ENCODE measurements around the gene SFMBT2. TPM values are rescaled to one million over a fixed set of nuclear protein-coding genes. Genes with fewer than 3 reads are reported as not detected.

SFMBT2 gene
- polyA plus RNA-seq, 3 donors, result 7.0 to 7.9 (median 7.9) TPM

DNA sequence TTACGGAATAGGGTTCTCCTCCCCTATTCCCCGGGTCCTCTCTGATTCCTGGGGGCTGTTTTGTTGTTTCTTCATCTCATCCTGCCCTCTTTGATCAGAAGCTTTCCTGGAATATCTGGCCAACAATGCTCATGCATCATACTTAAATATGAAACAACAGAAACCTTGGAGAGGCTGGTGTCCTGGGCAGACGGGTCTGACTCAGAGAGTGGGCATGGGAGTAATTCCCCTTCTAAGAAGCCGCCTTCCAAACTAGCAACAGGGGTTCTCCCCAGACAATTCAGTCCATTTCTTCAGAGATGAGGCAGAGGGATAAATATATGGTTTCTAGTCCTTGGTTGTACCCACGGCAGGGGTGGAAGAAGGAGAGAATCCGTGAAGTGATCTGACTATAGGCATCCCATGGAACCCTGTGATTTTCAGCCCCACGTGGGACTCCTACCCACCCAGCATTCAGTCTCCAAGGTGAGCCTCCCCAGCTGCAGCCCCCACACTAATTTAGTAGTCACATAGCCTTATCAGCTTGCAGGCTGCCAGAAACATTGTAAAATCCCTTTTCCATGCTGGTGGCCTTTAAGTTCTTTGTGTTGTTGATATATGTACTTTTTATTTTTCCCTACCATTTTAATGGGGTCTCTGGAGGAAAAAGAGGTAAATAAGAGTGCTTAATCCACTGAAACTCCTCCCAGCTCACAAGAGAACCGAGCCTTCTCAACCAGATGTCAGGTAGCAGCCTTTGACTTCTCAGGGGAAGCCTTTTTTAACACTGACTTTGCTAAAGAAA lies 119.2 kb downstream of the SFMBT2 start:
- DNase-seq (ENCODE audit: extremely low read depth in 1 of 11, low read depth in 9 of 11, low spot score in 4 of 11), result no peak

DNA sequence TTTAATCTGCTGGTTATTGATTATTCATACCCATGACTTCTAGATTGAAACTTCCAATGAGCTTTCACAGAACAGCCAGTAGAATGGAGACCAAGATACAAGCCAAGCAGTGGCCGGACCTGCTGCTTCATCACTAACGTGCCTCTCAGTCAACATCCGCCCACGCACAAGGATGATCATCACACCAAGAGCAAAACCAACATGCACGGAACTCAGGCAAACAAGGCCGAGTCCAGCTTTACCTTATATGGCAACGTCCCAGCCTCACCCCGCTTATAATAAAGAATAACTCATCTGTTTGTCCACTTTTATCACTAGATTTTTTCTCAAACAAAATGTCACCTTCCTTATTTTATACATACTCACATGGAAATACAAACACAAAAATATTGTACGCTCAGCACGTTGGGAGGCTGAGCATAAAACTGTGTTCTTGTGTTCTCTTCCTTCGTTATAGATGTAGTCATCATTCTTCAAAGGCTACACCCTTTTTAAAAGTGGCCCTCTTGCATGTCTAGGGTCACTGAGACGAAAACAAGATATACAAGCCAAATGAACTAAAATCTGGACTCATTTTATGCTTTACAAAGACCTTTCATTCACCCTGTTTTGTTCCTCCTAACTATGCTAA lies 122.7 kb downstream of the SFMBT2 start:
- no peak for DNase-seq (ENCODE audit: extremely low read depth in 1 of 11, low read depth in 9 of 11, low spot score in 4 of 11)

DNA sequence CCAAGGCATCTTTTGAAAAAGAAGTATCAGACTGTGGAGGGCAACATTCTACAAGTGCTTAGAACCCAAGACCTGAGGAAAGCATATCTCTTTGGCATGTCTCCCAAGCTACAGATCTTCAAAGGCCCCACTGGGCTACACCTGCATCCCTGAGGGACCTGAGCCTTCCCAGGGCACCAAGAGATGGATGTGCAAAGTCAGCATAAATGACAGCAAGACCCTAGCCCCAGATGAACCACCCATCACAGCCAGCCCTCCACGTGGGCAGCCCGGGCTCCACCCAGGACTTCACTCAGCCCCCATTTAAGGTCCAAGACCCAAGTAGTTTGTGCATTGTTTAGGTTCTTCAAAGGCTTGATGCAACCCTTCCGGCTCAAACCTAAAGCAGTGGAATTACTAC lies 123.5 kb downstream of the SFMBT2 start:
- DNase-seq (ENCODE audit: extremely low read depth in 1 of 11, low read depth in 9 of 11, low spot score in 4 of 11), result no peak

DNA sequence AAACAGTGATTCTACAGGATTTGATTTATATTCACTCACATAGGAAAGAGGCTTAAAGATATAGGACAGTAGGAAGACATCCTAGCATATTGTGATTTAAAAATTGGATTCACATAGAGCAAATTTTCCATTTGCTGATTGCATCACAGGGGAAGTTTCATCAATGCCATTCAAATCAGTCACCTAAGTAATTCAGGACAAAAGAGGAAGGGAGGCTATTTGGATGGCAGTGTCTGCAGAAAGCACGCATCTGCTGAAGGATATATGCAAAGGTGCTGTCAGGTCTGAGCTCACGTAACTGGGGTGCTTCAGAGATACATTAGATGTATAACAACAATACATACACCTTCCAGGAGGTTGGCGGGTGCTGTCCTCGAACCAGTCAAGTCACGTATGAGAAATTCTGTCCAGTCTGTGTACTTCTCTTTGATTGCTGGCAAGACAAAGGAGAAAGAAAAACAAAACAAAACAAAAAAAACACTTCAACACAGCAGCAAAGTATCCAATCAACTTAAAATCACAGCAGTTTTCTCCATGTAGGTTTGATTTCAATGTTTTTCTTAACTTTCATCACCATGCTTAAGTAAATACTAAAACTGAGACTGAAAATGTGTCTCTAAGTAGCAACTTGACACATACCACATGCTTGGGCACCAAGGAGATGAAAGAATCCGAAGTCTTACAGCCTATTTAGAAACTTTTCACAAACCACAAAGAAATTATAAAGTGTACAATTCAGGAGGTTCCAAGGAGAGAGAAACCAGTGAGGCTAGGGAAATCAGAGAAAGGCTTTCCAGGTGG lies 125.1 kb downstream of the SFMBT2 start:
- DNase-seq (ENCODE audit: extremely low read depth in 1 of 11, low read depth in 9 of 11, low spot score in 4 of 11), result no peak

DNA sequence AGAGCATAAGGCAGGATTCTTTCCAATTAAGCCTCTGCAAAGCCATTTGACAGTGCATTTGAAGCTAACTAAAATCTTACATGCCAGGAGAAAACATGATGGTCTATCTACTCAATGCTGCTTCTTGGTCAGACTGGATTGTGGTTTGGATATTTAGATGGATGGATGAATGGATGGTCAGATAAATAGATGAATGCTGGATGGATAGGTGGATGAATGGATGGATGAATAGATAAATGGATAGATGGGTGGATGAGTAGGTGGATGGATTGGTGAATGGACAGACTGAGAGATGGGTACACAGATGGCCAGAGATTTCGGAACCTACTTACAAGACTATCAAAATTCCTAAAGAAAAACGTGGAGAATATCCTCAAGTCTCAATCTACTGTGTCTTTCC lies 127.6 kb downstream of the SFMBT2 start:
- no peak for DNase-seq (ENCODE audit: extremely low read depth in 1 of 11, low read depth in 9 of 11, low spot score in 4 of 11)

DNA sequence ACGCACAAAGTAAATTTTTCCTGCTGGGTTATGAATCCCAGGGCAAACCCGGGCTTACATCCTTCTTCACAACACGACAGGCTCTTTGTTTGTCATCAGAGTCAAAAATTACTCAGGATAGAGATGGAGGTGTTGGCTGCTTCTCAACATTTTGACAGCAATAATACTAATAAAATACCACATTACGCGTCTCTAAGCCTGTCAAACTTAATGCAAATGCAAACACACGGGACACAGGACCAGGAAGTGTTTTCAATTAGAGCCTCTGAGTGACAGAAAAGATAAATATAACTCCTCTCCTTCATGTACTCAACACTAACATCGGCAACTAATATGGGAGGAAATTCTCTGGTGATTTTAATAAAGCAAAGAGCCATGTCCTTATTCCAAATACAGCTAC lies 128.4 kb downstream of the SFMBT2 start:
- DNase-seq (ENCODE audit: extremely low read depth in 1 of 11, low read depth in 9 of 11, low spot score in 4 of 11), result no peak

DNA sequence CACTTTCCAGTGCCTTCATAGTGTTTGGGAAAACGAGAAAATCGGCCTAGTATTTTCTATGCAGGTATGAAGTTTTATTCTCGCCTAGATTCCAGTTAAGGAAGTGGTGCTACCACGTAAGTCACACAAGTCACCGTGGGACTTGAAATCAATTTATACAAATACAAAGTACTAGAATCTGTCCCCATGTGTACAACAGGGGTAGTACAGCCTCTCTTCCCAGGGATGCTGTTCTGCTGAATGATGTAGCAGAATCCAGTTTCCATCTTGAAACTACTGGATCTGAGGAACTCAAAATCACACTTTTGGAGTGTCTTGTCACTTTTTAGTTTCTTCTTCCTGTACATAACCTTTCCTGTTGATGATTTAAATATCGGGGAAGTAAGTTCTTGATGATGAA lies 129.4 kb downstream of the SFMBT2 start:
- DNase-seq (ENCODE audit: extremely low read depth in 1 of 11, low read depth in 9 of 11, low spot score in 4 of 11), result no peak

DNA sequence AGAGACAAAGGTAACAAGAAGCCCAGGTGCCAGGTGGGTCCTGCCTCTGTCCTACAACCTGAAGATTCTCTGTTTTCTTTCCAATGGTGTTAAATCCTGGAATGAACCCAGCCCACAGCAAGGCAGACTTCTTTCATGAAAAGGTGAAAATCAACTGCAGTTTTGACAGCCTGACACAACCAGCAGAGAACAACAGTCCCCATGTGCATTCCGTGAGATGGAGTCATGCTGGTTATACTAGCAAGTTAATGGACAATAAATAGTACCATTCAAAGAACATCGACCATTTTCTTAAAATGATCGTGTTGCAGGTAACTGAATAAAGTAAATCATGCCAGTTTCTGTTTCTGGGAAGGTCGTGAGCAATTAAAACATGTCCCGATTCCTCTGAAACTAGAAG lies 131.5 kb downstream of the SFMBT2 start:
- DNase-seq (ENCODE audit: extremely low read depth in 1 of 11, low read depth in 9 of 11, low spot score in 4 of 11), result no peak

DNA sequence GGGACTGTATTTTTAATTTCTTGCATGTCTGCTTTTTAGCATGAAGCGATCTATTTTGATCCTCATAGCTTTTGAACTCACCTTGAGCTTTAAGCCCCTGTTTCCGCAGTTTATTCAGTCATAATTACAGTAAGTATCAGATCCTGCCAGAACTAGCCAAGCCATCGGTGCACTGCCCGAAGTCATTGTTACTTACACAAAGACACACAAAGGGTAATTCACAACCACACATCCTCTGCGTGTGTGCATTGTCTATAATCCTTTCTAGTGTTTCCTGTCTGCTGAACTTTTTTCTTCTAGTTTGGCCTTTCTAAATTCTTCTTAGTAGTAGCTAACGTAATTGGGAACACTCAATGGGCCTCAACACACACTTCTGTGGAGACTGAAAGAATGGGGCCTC lies 133.0 kb downstream of the SFMBT2 start:
- DNase-seq (ENCODE audit: extremely low read depth in 1 of 11, low read depth in 9 of 11, low spot score in 4 of 11), result no peak

DNA sequence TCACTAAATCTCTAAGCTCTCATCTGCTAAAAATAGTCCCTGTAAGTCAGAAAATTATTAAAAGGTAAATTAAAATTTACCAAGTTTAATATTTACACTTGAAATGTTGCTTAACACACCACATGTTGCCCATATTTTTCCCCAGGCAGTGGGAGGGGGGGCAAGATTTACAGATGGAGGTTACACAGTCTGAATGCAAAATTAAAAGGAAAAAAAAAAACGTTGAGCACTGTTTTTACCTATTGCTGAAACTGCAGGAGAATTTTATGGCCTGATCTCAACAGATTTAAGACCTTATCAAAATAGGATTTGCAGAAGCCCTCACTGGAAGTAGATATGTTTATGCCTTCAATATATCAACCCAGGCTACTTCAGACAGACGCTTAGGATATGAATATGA lies 133.4 kb downstream of the SFMBT2 start:
- no peak for DNase-seq (ENCODE audit: extremely low read depth in 1 of 11, low read depth in 9 of 11, low spot score in 4 of 11)

DNA sequence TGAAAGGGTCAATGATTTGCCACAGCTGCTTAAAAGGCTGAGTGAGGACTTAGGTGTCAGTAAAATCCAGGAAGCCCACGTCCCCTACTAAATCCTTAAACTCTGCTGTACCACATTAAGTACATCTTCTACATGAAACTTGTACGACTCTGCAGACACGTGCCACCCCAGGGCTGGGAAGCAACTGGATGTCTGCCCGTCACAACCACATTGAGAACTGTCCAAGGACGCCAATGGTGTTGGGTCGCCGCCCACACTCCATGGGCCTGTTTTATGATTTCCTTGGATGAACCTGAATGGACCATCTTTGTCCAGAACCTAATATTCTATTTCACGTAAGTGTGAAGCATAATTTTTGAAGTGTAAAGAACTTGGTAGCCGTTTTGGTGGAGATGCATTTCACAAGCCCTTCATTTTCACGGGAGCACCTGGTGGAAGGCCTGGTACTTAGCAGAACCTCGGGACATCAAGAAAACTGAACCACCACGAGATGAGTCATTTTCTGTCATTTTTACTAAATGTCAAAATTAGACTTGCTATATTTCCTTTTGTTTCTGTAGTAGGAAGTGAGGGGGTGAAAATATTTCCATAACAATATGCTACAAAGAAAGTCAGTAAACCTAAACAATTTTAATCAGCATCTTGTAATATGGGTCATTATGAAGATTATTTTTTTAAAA lies 134.9 kb downstream of the SFMBT2 start:
- no peak for DNase-seq (ENCODE audit: extremely low read depth in 1 of 11, low read depth in 9 of 11, low spot score in 4 of 11)

DNA sequence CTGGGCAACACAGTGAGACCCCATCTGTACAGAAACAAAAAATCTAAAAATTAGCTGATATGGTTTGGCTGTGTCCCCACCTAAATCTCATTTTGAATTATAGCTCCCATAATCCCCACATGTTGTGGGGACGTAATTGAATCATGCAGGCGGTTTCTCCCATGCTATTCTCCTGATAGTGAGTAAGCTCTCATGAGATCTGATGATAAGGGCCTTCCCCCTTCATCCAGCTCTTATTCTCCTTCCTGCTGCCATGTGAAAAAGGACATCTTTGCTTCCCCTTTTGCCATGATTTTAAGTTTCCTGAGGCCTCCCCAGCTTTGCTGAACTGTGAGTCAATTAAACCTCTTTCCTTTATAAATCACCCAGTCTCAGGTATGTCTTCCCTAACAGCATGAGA lies 136.5 kb downstream of the SFMBT2 start:
- DNase-seq (ENCODE audit: extremely low read depth in 1 of 11, low read depth in 9 of 11, low spot score in 4 of 11), result no peak

DNA sequence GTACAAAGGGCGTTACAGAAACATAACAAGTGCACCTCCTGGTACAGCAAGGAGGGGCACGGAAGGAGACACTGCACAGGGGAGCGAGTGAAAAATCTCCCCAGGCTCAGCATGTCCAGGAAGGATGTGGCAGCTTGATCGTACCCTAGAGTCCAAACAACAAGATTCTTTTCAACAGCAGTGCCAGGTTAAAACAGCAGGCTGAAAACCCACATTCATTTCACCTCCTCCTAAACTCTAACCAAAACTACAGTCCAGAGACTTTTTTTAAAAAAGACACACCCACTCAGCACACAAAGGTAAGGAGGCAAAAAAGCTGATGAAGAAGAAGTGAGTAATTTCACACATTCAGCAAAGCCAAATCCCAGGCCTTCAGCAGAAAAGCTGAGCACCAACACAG lies 138.8 kb downstream of the SFMBT2 start:
- DNase-seq (ENCODE audit: extremely low read depth in 1 of 11, low read depth in 9 of 11, low spot score in 4 of 11), result no peak

DNA sequence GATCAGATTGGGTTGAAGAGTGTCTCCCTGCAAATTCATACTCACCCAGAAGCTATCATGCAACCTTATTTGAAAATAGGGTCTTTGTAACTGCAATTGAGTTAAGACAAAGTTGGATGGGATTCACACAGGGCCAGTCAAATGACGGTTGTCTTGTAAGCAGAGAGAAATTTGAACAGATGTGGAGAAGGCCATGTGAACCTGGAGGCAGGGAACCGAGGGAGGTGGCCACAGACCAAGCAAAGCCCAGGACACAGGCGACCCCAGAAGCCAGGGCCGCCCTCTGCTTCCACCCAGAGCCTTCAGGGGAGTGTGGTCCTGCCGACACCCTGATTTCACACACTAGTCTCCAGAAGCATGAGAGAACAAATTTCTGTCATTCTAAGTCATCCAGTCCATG lies 140.8 kb downstream of the SFMBT2 start:
- no peak for DNase-seq (ENCODE audit: extremely low read depth in 1 of 11, low read depth in 9 of 11, low spot score in 4 of 11)

DNA sequence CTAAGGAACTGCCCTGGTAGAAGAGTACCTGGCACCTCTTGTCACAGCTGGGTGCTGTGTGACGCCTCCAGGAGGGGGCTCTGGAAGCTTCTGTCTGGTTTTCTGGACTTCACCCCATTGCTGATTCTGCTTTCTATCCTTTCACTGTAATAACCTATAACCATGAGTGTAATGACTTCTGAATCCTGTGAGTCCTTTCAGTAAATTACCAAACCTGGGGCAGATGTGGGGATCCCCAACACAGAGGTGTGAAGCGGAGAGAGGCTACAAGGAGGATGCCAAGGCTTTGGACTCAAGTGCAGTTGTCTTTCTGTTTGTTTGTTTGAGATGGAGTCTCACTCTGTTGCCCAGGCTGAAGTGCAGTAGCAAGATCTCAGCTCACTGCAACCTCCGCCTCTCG lies 143.7 kb downstream of the SFMBT2 start:
- DNase-seq (ENCODE audit: extremely low read depth in 1 of 11, low read depth in 9 of 11, low spot score in 4 of 11), result no peak

DNA sequence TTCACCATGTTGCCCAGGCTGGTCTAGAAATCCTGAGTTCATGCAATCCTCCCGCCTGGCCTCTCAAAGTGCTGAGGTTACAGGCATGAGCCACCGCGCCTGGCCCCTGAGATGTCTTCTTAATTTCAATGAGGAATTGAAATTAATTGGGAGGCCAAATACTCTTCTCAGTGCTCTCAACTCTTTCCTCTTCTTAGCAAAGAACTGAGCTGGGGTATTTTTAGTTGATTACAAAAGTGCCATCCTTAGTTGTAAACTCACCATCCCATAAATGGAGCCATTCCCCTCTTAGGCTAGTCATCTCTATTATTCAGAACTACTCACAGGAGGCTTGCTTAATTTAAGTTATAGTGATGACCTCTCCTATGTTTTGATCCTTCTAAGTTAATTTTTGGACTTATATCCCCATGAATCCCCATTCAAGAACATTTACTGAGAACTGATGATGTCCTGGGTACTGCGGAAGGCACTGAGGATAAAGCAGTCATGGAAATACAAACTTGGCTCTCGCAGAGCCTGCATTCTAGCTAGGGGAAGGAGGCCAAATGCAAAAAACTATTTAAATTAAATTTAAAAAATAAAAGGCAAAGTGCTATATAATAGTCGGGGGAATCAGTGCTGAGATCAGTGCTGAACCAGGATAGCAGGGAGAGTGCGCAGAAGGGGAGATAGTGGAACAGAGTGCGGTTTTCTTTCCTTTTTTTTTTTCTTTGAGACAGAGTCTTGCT lies 145.3 kb downstream of the SFMBT2 start:
- no peak for DNase-seq (ENCODE audit: extremely low read depth in 1 of 11, low read depth in 9 of 11, low spot score in 4 of 11)

DNA sequence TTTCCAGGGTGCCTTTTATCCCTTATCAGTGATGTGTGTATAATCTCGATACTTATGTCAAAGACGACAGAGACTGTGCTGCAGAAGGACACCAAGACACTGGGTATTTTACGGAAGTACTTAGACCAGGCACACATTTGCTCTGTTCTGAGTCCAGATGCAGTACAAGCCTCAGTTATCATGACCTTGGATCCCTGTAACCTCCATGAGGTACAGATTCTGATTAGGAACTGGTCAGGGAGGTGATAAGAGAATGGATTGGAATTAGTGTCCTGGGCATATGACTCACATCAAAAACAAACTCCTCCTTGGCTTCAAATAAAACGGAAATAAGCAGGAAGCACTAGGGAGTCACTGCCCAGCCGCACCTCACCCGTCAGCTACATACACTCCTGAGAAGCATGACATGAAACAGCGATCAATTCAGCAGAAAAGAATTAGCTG lies 146.5 kb downstream of the SFMBT2 start:
- no peak for DNase-seq (ENCODE audit: extremely low read depth in 1 of 11, low read depth in 9 of 11, low spot score in 4 of 11)

DNA sequence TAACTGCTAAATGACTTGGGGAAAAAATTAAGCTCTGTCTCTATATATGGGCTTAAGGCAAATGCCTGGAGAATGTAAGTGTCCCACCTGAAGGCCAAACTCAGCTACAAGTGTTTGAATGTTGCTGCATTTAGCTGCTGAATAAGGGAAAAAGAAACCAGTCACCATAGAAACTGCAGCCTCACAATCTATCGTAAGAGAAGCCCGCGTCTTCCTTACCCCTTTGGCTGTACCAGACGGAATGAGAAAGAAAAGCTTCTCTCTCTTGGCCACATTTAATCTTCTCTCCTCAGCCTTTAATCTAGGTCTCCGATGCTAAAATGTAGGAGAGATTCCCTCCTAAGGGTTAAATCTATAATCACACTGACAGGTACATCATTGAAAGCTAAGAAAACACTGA lies 147.2 kb downstream of the SFMBT2 start:
- DNase-seq (ENCODE audit: extremely low read depth in 1 of 11, low read depth in 9 of 11, low spot score in 4 of 11), result no peak

DNA sequence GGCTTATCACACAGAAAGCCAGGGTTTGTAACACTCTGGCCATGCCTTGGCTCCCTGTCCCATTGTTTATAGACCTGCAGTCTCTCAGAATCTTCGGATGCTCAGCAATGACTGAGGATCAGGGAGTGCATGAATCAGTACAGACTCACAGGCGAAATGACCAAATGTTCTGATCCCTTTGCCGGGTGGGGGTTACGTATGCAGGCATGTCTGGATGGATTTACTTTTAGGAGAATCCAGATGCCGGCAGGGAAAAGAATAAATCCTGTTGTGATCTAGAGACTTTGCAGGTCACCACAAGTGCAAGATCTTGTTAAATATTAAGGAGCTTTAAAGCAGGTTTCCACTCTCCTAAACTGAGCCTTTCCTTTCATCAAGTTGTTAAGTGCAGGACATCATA lies 149.5 kb downstream of the SFMBT2 start:
- no peak for DNase-seq (ENCODE audit: extremely low read depth in 1 of 11, low read depth in 9 of 11, low spot score in 4 of 11)
